Keratinocyte (primary cell): ENCODE data around the gene DNAJB4.

Experiments used
- EZH2 ChIP-seq: IDR thresholded peaks from one replicate; pipeline ENCODE4 v1.6.1; 2012; ENCODE audit warnings: inconsistent platforms, mild to moderate bottlenecking, low read length, moderate library complexity
- TF ChIP-seq, protein P1 (sequence below), 3 experiments: IDR thresholded peaks in 1 of 3; conservative IDR thresholded peaks in 1 of 3; optimal IDR thresholded peaks in 1 of 3; 2 replicates in 2 of 3; 3 replicates in 1 of 3; pipeline versions ENCODE3 to v1.5.1; 2011; ENCODE audit warnings: low read length in 3 of 3, mild to moderate bottlenecking in 3 of 3, moderate library complexity in 2 of 3, control low read depth in 1 of 3, inconsistent platforms in 1 of 3; ENCODE audit not compliant: insufficient read depth in 2 of 3; ENCODE audit errors: extremely low read depth in 1 of 3

DNA sequence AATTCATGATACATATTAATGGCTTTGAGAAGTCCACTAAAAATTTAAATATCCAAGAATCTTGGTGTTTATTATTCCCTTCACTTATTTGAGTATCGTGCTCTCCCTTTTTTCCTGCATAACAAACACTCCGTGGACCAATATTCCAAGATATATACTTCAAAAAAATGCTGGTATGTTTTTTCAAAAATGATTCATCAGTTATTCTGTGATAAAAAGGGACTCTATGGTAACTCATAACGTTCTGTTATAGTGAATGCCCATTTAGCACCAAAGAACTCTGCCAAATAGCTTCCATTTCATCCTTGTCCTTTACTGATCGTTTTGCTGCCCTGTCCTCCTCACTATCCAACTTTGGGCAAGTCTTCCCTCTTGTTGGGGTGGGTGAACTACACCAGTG, 53.9 kb downstream of the DNAJB4 start:
- TF ChIP-seq, protein P1, sequence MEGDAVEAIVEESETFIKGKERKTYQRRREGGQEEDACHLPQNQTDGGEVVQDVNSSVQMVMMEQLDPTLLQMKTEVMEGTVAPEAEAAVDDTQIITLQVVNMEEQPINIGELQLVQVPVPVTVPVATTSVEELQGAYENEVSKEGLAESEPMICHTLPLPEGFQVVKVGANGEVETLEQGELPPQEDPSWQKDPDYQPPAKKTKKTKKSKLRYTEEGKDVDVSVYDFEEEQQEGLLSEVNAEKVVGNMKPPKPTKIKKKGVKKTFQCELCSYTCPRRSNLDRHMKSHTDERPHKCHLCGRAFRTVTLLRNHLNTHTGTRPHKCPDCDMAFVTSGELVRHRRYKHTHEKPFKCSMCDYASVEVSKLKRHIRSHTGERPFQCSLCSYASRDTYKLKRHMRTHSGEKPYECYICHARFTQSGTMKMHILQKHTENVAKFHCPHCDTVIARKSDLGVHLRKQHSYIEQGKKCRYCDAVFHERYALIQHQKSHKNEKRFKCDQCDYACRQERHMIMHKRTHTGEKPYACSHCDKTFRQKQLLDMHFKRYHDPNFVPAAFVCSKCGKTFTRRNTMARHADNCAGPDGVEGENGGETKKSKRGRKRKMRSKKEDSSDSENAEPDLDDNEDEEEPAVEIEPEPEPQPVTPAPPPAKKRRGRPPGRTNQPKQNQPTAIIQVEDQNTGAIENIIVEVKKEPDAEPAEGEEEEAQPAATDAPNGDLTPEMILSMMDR (optimal IDR thresholded peaks at IDR 0.05 in 1 of 3, IDR thresholded peaks at IDR 0.05 in 1 of 3, conservative IDR thresholded peaks at IDR 0.05 in 1 of 3; ENCODE audit: extremely low read depth in 1 of 3, insufficient read depth in 2 of 3, low read length in 3 of 3): no peak
- TF ChIP-seq EZH2: no peak
